ENCODE data around the gene KRT80.

Gene KRT80

GRCh38 chr12:52236386-52237050 lies 44.7 kb upstream of the KRT80 start:
- TF ChIP-seq CTCF (IDR thresholded peaks at IDR 0.05; ENCODE audit: low read length, missing control alignments) = no peak
- DNase-seq (ENCODE audit: low read depth) = no peak
- H3K4me3 ChIP-seq (replicated peaks; ENCODE audit: low read depth, low read length) = no peak overlapping the region

GRCh38 chr12:52235822-52236361 lies 44.1 kb upstream of the KRT80 start:
- DNase-seq (ENCODE audit: low read depth) = no peak
- no peak overlapping the region for H3K4me3 ChIP-seq (replicated peaks; ENCODE audit: low read depth, low read length)
- TF ChIP-seq CTCF (IDR thresholded peaks at IDR 0.05; ENCODE audit: low read length, missing control alignments) = no peak

GRCh38 chr12:52235001-52235764 lies 43.4 kb upstream of the KRT80 start:
- TF ChIP-seq CTCF (IDR thresholded peaks at IDR 0.05; ENCODE audit: low read length, missing control alignments) = no peak
- DNase-seq (ENCODE audit: low read depth) = peak; percentile 56
- no peak overlapping the region for H3K4me3 ChIP-seq (replicated peaks; ENCODE audit: low read depth, low read length)

- no peak overlapping the region for H3K4me3 ChIP-seq (replicated peaks; ENCODE audit: low read depth, low read length)
- no peak for TF ChIP-seq CTCF (IDR thresholded peaks at IDR 0.05; ENCODE audit: low read length, missing control alignments)
- no peak for DNase-seq (ENCODE audit: low read depth)
Measured at GRCh38 chr12:52234223-52234810, 42.5 kb upstream of the KRT80 start.

- no peak for DNase-seq (ENCODE audit: low read depth)
- peak overlapping the region; percentile 19 for H3K4me3 ChIP-seq (replicated peaks; ENCODE audit: low read depth, low read length)
- no peak for TF ChIP-seq CTCF (IDR thresholded peaks at IDR 0.05; ENCODE audit: low read length, missing control alignments)
Measured at GRCh38 chr12:52233462-52234207, 41.8 kb upstream of the KRT80 start.

- no peak for TF ChIP-seq CTCF (IDR thresholded peaks at IDR 0.05; ENCODE audit: low read length, missing control alignments)
- DNase-seq (ENCODE audit: low read depth) = no peak
- H3K4me3 ChIP-seq (replicated peaks; ENCODE audit: low read depth, low read length) = peak within 1 kb of the TSS; percentile 19
Measured at GRCh38 chr12:52232674-52233461, 41.1 kb upstream of the KRT80 start, which contains the start of gene KRT7. Gene KRT7 (plus strand): TSS chr12:52233243. CDS start chr12:52233297, 54 bp downstream.
